ENCODE measurements around the gene MORN1.

- TF ChIP-seq CTCF (IDR thresholded peaks at IDR 0.05) (no peak), EP300 (IDR thresholded peaks at IDR 0.05; ENCODE audit: low read depth) (no peak)
Measured at GRCh38 chr1:2314273-2314802, 77.0 kb downstream of the MORN1 start.
